KG1 (cell line): ENCODE results near the gene PLB1.
"Not testable (repeated sequence)": the region's sequence is repeated elsewhere in the genome, so short reads cannot be mapped to it uniquely, and the experiment has no call there.

ENCODE experiments used
- DNase-seq: peaks from one replicate; lab custom pipeline; 2025; lab: John Stamatoyannopoulos, UW

The PLB1 gene

DNA sequence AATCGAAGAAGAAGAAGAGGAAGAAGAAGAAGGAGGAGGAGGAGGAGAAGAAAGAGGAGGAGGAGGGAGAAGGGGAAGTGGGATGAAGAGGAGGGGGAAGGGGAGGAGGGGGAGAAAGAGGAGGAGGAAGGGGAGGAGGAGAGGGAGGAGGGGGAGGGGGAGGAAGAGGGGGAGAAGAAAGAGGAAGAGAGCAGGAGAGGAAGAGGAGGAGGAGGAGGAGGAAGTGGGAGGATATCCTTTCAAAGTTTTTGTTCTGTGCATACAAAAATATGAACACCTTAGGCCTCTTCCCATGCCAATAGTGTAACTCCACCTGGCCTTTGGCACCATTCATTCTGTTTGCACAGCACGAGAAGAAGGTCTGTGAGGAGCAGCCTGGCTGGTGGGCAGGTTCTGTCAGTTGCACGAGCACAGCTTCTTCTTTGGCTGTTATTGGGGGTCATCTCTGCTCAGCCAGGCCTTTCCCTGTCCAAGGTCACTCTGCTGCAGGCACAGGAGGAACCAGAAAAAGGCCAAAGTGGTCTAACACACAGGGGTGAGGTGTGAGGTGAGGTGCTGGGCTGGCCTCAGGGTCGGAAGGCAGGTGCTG is 25.8 kb upstream of the PLB1 start:
- DNase-seq, result no peak

DNA sequence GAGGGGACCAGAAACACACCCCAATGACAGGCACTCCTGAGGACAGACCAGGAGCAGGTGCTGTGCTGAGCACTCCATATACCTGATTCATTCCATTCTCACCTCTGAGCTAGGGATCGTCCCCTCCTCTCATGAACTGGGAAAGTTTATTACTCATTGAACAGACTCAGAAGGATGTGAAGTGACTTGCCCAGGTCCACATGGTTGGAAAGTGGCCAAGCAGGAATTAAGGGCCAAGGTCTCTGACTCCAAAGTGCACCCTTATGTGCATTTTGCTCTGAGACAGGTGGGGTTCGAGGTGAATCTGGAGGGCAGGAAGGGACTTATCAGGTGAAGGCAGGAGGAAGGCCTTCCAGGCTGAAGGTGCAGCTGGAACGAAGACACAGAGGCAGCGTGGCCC is 25.1 kb upstream of the PLB1 start:
- no peak for DNase-seq

DNA sequence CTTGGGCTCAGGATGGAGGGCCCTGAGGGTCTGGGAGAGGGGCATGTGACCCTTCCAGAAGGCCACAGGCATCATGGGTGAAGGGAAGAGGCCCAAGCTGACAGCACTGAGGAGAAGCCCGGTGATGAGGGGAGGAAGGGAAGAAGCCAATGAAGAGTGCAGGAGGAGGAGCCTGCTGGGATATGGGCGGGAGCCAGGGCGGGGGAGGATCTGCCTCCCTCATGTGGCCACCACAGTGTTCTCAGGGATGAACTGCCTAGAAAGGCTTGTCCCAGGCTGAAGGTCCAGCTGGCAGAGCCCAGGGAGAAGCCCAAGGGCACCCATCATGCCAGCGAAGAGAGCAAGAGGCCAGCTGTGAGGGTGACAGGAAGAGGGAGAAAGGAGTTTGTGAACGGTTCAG is 24.6 kb upstream of the PLB1 start:
- DNase-seq, result no peak

DNA sequence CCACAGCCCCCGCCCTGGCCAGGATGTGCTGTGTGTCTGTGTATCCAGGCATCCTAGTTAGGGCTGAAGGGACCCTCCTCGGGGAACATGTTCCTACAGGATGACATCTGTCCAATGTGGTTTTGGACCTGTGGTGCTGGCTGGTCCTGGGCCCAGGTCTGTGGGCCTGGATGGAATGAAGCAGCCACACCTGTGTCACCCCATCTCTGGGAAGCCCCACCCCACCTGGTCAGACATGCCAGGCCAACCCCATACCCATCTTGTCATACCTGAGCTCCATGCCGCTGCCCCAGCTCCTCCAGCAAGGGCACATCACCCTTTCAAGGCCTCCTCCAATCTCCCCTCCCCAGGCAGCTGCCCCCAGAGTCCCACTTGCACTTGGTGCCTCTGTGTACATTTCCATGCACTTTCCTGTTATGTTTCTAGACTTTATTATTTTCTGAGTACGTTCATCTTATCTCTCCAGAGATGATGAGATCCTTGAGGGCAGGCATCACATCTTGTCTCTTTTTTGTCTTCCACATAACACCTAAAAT is 24.1 kb upstream of the PLB1 start:
- no peak for DNase-seq

DNA sequence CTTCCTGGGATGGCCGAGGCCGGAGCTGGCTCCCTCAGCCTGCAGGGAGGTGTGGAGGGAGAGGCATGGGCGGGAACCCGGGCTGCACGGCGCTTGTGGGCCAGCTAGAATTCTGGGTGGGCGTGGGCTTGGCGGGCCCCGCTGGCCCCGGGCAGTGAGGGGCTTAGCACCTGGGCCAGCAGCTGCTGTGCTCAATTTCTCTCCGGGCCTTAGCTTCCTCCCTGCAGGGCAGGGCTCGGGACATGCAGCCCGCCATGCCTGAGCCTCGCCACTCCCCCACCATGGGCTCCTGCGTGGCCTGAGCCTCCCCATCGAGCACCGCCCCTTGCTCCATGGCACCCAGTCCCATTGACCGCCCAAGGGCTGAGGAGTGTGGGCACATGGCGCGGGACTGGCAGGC is 23.2 kb upstream of the PLB1 start:
- DNase-seq, result not testable (repeated sequence)

DNA sequence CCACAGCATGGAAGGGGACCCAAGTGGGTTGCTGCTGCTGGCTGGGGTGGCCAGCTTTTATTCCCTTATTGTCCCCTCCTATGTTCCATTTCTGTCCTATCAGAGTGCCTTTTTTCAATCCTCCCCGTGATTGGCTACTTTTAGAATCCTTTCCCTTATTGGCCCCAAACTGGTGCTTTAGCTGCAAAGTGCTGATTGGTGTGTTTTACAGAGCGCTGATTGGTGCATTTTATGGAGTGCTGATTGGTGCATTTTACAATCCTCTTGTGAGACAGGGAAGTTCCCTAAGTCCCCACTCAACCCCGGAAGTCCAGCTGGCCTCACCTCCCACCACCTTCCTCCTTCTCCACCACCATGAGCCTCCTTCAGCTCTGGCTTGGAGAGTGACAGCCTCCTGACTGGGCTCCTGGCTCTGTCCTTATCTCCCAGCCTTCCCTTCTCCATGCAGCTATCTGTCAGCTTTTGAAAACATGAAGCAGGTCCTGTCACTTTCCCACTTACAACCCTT is 20.7 kb upstream of the PLB1 start:
- no peak for DNase-seq

DNA sequence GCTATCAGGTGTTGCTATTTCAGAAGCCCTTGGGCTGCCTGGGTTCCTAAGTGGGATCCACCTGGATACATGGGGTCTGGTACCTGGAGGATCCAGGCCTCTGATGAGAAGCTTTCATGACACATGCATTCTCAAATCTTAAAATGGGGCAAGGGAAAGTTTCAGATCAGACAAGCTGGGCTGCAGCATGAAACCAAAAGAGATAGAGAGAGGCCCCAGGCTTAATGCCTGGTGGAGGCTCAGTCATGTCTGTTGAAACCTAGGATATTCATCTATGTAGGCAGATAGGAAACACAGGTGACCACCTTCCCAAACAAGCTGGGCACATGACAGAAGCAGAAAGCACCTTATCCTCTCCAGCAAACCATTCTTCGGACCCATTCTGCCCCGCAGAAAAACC is 18.8 kb upstream of the PLB1 start:
- DNase-seq, result no peak

DNA sequence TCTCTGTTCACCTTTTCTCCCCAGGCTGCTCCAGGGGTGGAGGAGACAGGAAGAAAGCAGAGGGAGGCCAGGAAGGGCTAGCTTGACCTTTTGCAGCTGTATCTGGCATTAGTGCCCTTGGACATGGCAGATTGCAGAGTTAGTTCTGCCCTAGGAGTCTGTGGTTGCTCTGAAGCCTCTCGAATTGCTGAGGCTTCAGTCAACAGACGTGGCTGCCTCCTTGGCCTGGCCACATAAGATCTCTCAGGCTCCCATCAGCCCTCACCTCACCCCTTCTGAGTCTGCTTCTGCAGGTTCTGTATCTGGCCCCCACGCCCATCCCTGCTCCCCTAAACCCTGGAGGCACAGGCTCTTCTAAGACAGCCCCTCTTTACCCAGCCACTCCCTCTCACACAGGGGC is 18.2 kb upstream of the PLB1 start:
- DNase-seq, result no peak

DNA sequence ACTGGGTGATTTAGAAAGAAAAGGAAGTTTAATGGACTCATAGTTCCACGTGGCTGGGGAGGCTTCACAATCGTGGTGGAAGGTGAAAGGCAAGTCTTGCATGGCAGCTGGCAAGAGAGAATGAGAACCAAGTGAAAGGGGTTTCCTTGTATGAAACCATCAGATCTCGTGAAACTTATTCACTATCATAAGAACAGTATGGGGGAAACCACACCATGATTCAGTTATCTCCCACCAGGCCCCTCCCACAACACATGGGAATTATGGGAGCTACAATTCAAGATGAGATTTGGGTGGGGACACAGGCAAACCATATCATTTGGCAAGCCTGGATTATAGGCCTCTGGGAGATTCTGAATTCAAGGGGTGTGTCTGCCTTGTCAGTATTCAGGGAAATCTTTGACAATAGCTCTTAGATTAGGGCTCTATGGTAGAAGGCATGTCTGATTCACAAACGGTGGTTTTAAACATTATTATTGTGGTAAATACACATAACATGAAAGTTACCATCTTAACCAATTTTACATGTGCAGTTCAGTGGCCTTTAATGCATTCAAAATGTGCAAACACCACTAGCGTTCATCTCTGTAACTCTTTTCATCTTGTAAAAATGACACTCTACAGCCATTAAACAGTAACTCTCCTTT is 15.3 kb upstream of the PLB1 start:
- DNase-seq, result no peak

DNA sequence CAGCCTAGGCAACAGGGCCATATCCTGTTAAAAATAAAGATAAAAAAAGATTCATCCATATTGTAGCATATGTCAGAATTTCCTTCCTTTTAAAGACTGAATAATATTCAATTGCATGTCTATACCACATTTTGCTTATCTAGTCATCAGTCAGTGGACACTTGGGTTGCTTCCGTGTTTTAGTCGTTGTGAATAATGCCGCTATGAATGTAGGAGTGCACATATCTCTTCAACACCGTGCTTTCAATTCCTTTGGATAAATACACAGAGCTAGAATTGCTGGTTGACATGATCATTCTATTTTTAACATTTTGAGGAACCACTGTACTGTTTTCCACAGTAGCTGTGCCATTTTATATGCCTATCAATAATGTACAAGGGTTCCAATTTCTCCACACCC is 14.0 kb upstream of the PLB1 start:
- DNase-seq, result no peak

DNA sequence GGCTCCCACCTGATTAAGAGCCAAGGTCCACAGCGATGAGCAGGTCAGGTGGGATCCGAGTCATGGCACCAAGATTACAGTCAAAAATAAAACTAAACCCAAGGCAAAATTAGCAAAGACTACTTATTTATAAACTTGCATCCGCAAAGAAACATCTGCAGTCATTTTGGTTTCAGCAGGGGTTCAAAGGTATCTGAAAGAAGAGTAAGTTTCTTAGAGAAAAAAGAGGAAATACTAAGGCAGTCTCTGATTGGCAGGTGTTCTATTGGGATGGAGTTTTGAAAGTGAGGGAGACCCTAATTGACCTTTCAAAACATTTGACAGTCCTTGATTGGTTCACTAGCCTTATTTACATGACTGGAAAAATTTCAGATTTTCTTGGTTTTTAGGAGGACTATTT is 11.0 kb upstream of the PLB1 start:
- DNase-seq, result no peak

DNA sequence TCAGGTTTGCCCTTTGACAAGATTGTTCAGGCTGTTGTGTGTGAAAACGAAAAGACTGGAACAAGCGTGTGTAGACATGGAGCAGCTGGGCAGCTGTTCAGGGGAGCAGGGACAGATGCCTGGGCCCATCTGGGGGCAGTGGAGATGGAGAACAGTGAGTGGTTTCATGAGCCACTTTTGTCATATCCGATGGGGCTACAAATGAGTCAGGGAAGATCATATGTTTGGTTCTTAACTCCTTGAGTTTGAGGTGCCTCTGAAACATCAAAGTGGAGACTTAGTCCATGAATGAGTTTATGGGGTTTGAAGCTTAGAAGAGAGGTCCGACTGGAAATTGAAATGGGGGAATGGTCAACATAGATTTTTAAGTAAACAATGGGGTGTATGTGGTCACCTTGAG is 9.3 kb upstream of the PLB1 start:
- no peak for DNase-seq

DNA sequence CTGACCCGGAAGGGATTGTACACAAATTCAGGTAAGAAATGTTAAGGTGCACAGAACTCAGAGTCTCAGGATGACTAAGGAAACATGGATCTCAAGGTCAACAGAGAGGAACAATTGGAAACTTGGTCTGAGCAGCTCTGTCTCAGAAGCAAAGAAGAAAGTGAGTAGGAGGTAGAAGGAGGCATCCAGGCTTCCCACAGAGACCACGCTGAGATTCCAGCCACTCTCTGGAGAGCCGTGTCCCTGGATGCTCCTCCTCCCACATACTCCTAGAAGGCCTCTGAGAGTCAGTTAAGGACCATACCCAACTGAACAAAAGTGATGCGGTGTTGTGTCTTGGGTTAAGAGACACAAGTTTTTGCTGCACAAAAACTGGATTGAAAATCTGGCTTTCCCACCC is 8.6 kb upstream of the PLB1 start:
- no peak for DNase-seq

DNA sequence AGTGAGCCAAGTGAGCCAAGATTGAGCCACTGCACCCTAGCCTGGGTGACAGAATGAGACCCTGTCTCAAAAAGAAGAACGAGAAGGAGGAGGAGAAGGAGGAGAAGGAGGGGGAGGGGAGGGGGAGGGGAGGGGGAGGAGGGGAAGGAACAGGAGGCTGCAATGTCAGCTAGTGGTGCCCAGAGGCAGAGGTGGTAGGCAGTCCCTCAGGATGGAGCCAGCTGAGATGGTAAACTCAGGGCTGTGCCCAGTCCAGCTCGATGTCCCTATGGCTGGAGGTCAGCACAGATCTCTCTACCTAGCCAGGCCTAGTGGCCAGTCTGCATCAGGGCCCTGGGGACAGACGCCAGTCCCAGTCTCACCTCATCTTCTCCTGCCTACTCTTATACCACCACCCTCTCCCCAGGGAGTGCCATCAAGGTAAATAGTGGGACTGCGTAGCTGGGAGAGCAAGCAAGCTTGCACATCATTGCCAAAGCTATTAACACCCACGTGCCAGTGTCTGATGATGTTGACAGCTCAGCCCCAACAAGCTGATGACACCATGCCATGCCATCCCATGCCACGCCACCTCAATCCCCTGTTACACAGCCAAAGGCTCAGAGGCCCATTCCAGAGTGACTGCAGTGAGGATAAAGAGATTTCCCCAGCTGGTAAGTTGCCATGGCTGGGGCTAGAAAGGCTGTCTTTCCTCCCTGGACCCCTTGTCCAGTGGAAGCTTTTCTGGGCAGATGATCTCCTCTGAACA is 7.6 kb upstream of the PLB1 start:
- DNase-seq, result no peak

DNA sequence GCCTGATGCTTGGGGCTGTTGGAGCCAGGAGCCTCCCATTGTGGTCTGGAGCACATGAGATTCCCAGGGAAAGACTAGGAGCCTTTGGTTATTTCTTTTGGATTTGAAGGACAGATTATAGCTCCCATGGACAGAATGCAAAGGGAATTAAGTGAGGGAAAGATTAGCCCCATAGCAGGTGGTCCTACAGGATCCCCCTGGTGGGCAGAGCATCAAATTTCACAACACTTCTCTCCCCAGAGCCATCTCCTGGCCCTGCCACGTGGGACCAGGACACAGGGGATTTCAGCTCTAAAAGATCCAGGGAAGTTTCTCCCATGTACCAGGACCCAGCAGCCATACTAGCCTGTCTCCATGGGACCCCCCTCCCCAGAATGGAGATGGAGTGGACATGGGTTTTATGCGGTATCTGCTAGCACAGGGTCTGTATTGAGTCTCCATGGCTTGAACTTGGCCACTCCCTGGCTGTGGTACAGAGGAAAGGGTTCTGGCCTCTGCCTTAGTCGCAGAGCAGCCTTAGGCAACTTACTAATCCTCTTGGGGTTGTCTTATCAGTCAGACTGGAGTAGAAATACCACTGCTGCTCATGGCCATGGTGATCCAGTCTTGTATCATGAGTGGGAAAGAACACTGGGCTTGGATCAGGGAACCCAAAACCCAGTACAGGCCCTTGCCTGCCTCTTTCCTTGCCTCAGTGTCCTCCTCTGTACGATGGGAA is 6.8 kb upstream of the PLB1 start:
- DNase-seq, result no peak

DNA sequence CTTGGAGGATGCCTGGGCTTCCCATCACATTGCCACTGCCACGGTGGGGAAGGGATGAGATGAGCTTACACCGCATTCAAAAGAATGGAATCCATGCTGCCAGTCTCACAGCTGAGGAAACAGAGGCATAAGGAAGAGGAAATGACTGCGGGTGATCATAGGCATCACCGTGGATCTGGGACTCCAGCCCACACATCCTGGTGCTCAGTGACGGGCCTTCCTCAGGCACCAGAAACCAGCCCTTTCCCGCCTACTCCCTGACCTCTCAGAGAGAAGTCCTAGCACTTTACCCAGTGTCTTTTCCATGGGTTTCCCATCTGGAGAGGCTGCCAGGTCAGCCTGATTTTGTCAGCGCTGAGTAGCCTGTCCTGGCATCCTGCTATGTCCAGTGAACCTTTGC is 5.3 kb upstream of the PLB1 start:
- DNase-seq, result no peak

DNA sequence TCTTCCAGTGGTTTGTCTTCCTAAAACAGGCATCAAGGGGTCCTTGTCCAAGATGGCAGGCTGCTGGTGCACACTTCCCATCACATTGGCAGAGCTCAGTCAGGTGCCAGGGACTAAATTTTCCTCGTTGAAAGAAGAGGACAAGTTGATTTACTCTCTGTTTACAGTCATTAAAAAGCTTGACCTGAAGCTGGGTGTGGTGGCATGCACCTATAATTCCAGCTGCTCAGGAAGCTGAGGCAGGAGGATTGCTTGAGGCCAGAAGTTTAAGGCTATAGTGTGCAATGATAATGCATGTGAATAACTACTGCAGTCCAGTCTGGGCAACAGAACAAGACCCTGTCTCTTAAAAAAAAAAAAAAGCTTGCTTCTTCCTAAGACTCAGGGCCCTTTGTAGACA is 3.6 kb upstream of the PLB1 start:
- DNase-seq, result no peak

DNA sequence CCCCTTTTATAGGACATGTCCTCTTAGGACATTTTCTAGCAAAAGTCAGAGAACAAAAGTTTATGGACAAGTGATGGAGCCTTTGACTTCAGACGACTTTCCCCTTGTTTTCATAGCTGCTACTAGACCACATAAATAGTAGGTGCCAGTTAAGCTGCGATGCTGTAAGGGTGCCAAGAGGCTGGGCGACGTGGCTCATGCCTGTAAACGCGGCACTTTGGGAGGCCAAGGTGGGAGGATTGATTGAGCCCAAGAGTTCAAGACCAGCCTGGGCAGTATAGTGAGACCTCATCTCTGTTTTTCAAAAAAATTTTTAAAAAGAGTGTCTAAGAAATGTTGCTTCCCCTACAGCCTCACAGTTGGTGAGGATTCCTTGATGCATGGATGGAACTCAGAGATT is 2.2 kb upstream of the PLB1 start:
- no peak for DNase-seq

DNA sequence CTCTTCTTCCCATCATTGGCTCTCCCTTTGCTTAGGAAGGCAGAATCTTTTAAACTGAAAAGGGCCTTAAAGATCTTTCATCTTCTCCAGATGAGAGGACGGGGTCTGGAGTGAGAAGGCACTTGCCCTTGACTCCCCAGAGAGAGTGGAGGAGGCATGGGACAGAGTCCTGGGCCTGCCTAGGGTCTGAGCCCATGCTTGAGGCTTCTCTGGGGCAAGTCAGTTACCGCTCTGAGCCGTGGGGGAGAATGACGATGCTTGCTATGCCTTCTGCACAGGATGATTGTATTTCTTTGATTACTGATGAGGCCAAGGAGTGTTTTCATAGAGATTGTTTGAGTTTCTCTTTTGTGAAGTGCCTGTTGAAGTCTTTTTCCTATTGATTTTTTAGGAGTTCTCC is 921 bp downstream of the PLB1 start:
- DNase-seq, result no peak

DNA sequence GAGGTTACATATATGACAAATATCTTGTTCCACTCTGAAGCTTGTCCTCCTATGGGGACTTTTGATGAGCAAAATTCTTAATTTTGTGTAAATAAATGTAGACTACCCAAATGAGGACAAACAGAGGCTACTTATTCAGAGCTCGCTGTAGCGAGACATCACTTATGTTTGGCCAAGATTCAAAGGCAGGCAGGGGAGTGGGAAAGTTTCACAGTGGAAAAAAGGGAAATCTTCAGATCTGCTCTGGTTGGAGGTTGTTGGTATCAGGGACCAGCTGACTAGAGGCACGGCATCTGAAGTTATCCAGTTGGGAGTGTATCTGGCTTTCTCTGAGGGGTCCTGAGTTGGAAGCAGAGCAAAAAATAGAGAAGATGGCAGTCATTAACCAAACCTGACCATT is 1.3 kb downstream of the PLB1 start:
- DNase-seq, result no peak

DNA sequence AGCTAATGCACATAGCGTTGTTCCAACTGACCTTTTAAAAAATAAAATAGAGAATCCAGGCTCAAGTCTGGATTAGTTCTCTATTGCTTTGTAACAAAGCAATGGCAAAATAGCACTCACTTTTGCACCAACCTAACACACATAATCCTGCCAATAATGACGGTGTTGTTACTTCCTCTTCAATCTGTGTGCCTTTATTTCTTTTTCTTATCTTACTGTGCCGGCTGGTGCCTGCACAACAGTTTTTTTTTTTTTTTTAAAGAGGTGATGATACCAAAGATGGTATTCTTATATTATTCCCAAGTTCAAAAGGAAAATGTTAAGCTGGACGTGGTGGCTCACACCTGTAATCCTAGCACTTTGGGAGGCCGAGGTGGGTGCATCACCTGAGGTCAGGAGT is 3.4 kb downstream of the PLB1 start:
- DNase-seq, result no peak

DNA sequence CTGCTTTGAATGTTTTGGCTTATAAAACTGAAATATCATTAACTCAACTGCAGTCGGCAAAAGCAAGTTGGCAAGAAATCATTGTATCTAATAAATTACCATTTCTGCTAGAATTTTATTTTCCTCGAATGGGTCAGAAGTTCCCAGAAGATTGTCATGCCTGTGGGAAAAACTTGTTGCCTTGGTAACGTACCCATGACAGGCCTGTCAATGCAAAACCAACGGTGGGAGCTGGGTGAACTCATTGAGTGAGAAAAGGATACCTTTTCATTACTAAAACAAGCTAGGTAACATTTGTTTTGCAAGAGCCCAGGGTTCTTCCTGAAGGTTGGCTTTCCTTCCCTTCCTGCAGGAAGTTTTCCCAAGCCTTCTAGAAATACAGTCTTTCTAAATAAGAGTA is 9.5 kb downstream of the PLB1 start:
- no peak for DNase-seq
